ENCODE data around the gene OR51I2.

OR51I2 gene

DNA sequence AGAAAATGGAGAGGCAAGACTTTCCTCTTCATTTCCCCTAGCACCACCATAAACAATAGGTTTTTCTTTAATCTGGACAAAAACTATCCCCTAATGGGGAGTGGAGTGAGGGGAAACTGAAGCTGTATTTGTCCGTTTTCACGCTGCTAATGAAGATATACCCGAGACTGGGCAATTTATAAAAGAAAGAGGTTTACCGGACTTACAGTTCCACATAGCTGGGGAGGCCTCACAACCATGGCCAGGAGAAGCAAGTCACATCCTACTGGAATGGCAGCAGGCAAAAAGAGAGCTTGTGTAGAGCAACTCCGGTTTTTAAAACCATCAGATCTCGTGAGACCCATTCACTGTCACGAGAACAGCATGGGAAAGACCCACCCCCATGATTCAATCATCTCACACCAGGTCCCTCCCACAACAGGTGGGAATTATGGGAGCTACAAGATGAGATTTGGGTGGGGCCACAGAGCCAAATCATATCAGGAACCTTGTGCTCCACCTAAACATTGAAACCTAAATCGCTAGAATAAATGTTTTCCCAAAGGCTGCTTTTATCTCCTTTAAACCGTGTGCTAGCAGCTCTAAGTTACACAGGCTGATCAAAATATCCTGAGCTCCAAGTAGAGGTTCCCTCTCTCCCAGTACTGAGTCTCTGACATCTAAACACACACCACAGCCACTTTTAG is 56.4 kb downstream of the OR51I2 start:
- no peak for FAIRE-seq
- no peak for DNase-seq (ENCODE audit: extremely low spot score, insufficient read length, low read depth)
